ENCODE results near the gene QRICH2.
"Not testable (repeated sequence)": the region's sequence is repeated elsewhere in the genome, so short reads cannot be mapped to it uniquely, and the experiment has no call there.

QRICH2 gene

DNA sequence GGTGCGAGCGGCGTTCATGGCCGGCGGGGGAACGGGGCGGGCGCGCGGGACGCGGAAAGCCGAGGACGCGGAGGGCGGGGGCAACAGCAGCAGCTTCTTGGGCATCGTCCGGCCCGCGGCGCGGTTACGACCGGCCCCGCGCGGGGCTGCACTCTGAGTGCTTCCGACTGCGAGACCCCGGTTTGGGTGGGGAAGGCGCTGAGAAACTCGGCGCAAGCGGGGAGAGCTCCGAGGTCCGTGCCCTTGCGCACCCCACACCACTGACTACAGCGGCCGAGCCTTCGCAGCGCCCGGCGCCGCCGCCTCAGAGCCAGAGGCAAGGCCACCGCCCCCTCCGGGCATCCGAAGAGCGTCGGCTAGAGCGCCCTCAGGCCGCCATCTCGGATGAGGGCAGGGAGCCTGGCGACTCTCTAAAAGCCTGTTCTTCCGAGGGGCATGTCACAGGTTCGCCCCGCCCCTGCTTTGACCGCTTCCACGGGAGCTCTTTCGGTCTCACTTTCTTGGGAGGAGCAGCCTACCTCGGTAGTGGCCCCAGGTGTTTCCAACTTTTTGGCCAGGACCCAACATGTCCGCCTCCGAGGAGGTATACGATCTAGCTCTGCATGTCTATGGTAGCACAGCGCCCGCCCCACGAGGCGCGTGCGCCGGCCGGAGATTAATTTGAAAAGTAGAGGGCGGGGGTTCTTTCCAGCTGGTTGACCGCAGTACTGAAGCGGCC lies 45.7 kb upstream of the QRICH2 start, which contains the start of gene PRPSAP1:
Gene PRPSAP1 (minus strand): TSS at position 318 of the 718 bp plus-strand sequence. CDS start 213 bp downstream, at position 105.
- peak; percentile 82 for DNase-seq (ENCODE audit: low read depth)
- peak within 1 kb of the TSS; percentile 90 for H3K4me3 ChIP-seq (ENCODE audit: low read depth, low read length)
- TF ChIP-seq, protein P1, sequence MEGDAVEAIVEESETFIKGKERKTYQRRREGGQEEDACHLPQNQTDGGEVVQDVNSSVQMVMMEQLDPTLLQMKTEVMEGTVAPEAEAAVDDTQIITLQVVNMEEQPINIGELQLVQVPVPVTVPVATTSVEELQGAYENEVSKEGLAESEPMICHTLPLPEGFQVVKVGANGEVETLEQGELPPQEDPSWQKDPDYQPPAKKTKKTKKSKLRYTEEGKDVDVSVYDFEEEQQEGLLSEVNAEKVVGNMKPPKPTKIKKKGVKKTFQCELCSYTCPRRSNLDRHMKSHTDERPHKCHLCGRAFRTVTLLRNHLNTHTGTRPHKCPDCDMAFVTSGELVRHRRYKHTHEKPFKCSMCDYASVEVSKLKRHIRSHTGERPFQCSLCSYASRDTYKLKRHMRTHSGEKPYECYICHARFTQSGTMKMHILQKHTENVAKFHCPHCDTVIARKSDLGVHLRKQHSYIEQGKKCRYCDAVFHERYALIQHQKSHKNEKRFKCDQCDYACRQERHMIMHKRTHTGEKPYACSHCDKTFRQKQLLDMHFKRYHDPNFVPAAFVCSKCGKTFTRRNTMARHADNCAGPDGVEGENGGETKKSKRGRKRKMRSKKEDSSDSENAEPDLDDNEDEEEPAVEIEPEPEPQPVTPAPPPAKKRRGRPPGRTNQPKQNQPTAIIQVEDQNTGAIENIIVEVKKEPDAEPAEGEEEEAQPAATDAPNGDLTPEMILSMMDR (IDR thresholded peaks at IDR 0.05; ENCODE audit: control insufficient read depth, extremely low read depth, insufficient read depth) = no peak

DNA sequence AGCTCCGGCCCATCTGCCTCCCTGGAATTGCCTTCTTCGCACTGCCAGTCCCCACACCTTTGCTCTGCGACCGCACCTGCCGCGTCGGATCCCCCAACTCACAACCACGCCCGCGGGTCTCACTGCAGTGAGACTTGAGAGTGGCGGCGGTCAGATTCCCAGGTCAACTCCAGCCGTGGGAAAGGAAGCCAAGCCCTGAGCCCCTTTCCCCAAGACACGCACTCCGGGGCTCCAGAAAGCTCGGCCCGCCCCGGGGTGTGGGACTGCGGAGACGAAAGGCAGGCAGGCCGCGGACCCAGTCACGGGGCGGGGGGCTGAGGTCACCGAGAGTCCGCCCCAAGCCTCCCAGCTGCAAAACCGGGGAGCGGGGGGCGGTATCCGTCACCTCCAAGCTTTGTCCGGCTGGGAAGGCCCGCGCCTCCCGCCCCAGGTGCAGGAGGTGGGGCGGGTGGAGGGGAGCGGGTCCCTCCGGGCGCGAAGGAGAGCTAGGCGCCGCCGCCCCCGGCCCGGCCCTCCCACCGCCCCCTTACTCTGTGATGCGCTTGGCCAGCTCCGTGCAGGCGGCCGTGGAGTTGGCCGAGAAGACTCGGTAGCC lies 45.0 kb upstream of the QRICH2 start:
- TF ChIP-seq, protein P1 (IDR thresholded peaks at IDR 0.05; ENCODE audit: control insufficient read depth, extremely low read depth, insufficient read depth) = no peak
- H3K4me3 ChIP-seq (ENCODE audit: low read depth, low read length) = peak overlapping the region; percentile 90
- DNase-seq (ENCODE audit: low read depth) = no peak

DNA sequence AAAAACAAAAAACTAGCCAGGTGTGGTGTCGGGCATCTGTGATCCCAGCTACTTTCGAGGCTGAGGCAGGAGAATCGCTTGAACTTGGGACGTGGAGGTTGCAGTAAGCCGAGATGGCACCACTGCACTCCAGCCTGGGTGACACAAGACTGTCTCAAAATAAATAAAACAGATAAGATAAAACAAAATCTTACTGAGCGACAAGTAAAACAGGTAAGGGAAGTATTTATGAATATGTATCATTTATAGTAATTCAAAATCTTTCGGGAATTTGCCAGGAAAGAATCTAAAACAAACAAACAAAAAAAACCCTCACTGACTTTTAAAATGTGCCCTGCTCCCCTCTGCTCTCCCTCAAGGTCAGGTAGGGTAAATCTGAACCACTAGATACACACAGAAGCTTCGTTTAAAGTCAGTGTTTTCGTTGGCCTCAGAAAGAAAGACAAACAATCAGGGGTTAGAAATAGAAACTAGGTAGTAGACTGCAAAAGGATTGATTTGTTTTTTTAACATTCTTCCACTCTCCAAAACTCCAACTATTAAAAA lies 43.5 kb upstream of the QRICH2 start:
- H3K4me3 ChIP-seq (ENCODE audit: low read depth, low read length) = no peak overlapping the region
- DNase-seq (ENCODE audit: low read depth) = no peak
- TF ChIP-seq, protein P1 (IDR thresholded peaks at IDR 0.05; ENCODE audit: control insufficient read depth, extremely low read depth, insufficient read depth) = no peak

DNA sequence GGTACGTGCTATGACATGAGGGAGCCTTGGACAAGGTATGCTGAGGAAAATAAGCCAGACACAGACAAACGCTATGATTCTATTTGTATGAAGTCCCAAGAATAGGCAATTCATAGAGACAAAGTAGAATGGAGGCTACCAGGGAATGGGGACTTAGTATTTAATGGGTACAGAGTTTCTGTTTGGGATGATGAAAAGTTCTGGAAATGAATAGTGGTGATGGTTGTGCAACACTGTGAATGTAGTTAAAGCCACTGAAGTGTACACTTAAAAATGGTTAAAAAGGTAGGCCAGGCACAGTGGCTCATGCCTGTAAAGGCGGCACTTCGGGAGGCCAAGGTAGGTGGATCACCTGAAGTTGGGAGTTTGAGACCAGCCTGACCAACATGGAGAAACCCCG lies 42.4 kb upstream of the QRICH2 start:
- no peak overlapping the region for H3K4me3 ChIP-seq (ENCODE audit: low read depth, low read length)
- TF ChIP-seq, protein P1 (IDR thresholded peaks at IDR 0.05; ENCODE audit: control insufficient read depth, extremely low read depth, insufficient read depth) = no peak
- DNase-seq (ENCODE audit: low read depth) = no peak

DNA sequence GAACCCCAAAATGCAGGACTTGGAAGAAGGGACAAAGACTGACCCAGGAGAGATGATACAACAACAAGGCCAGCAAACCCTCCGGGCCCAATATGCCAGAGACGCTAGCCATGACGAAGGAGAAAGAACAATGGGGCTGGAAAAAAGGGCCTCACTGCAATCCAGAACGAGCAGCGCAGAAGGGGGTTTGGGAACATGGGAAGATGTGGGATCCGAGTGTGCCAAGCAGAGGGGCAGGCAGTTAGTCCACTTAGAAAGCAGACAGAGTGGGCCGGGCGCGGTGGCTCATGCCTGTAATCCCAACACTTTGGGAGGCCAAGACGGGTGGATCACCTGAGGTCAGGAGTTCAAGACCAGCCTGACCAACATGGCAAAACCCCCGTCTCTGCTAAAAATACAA lies 38.9 kb upstream of the QRICH2 start:
- H3K4me3 ChIP-seq (ENCODE audit: low read depth, low read length); DNase-seq (ENCODE audit: low read depth): not testable (repeated sequence)

DNA sequence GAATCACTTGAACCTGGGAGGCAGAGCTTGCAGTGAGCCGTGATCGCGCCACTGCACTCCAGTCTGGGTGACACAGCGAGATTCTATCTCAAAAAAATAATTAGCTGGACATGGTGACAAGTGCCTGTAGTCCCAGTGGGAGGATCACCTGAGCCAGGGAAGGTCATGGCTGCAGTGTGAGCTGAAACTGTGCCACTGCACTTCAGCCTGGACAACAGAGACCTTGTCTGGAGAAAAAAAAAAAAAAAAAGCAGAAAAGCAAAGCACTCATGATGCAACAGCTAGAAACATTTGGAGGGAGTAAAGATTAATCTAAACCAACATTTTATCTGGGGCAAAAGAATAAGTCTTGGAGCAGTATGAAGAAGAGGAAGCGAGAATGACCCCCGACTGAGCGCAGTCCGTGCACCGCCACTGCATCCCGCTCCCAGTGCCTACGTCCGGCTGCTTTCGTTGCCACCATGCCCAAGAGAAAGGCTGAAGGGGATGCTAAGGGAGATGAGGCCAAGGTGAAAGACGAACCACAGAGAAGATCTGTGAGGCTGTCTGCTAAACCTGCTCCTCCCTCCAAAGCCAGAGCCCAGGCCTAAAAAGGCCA lies 37.4 kb upstream of the QRICH2 start:
- no peak overlapping the region for H3K4me3 ChIP-seq (ENCODE audit: low read depth, low read length)
- TF ChIP-seq, protein P1 (IDR thresholded peaks at IDR 0.05; ENCODE audit: control insufficient read depth, extremely low read depth, insufficient read depth) = no peak
- no peak for DNase-seq (ENCODE audit: low read depth)

DNA sequence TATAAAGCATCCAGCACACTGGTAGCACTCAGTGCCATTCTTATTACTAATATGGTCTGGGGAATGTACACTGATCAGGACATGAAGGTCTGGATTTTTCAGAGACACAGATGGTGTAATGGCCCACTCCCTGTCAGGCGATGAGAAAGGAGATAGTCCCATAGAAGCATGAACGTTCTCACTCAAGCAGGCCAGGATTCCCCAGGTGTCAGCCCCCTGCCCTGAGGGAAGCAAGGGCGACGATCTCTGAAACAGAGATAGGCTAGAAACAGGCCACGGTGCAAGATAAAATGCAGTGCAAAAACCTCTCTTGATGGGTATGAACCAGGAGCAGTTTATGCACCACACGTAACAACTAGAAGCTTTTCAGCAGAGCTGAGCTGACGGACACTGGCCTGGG lies 35.0 kb upstream of the QRICH2 start:
- TF ChIP-seq, protein P1 (IDR thresholded peaks at IDR 0.05; ENCODE audit: control insufficient read depth, extremely low read depth, insufficient read depth) = no peak
- DNase-seq (ENCODE audit: low read depth) = no peak
- H3K4me3 ChIP-seq (ENCODE audit: low read depth, low read length) = no peak overlapping the region

All from LNCaP clone FGC (cell line).